HL-60 (cell line): ENCODE data around the gene PCDHGA10.
"Not testable (repeated sequence)": the region's sequence is repeated elsewhere in the genome, so short reads cannot be mapped to it uniquely, and the experiment has no call there.

ENCODE experiments used
- DNase-seq, 2 experiments: peaks; one replicate each; pipeline ENCODE4 v3.0.0-alpha.2; 2010 to 2020; ENCODE audit warnings: low read depth in 1 of 2, low spot score in 1 of 2
- H3K27ac ChIP-seq: fragments of 250-450 bp; sonication (Bioruptor Pico); replicated peaks from 2 replicates; pipeline ENCODE4 v1.5.1; 2020; ENCODE audit warnings: mild to moderate bottlenecking, moderate library complexity
- H3K27me3 ChIP-seq: fragments of 250-450 bp; sonication (Bioruptor Pico); 2 replicates; pipeline ENCODE4 v1.5.1; 2021; ENCODE audit warnings: mild to moderate bottlenecking, moderate library complexity; ENCODE audit not compliant: insufficient read depth, poor library complexity, severe bottlenecking
- H3K4me3 ChIP-seq: replicated peaks from 2 replicates; pipeline ENCODE4 v1.5.1; 2011; ENCODE audit warnings: mild to moderate bottlenecking, control low read depth, low read length; ENCODE audit not compliant: insufficient read depth
- GABPA ChIP-seq: IDR thresholded peaks from 2 replicates; pipeline ENCODE4 v1.6.1; 2012; ENCODE audit warnings: low read depth
- POLR2AphosphoS5 ChIP-seq: IDR thresholded peaks from 2 replicates; pipeline ENCODE4 v1.6.1; 2012; ENCODE audit warnings: low read depth
- REST ChIP-seq: IDR thresholded peaks from 2 replicates; pipeline ENCODE4 v1.6.1; 2012; ENCODE audit warnings: low read depth; ENCODE audit not compliant: insufficient replicate concordance
- SPI1 ChIP-seq: IDR thresholded peaks from 2 replicates; pipeline ENCODE4 v1.6.1; 2012; ENCODE audit warnings: low read depth, mild to moderate bottlenecking, borderline replicate concordance
- TF ChIP-seq, protein P1 (sequence below): IDR thresholded peaks from one replicate; pipeline ENCODE4 v1.5.1; 2011; ENCODE audit warnings: low read length, control low read depth, inconsistent platforms; ENCODE audit not compliant: insufficient read depth

Gene PCDHGA10

DNA sequence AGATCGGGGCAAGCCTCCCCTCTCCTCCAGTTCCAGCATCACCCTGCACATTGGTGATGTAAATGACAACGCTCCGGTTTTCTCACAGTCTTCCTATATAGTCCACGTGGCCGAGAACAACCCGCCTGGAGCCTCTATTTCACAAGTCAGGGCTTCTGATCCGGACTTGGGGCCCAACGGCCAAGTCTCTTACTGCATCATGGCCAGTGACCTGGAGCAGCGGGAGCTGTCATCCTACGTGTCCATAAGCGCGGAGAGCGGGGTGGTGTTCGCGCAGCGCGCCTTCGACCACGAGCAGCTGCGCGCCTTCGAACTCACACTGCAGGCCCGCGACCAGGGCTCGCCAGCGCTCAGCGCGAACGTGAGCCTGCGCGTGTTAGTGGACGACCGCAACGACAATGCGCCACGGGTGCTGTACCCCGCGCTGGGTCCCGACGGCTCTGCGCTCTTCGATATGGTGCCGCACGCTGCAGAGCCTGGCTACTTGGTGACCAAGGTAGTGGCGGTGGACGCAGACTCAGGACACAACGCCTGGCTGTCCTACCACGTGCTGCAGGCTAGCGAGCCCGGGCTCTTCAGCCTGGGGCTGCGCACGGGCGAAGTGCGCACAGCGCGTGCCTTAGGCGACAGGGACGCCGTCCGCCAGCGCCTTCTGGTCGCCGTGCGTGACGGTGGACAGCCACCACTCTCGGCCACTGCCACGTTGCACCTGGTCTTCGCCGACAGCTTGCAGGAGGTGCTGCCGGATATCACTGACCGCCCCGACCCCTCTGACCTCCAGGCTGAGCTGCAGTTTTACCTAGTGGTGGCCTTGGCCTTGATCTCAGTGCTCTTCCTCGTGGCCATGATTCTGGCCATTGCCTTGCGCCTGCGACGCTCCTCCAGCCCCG lies 23.4 kb upstream of the PCDHGA10 start:
- H3K27me3 ChIP-seq = no peaks in the 10 kb centered on the region
- no peak overlapping the region for H3K27ac ChIP-seq
- no peak overlapping the region for H3K4me3 ChIP-seq
- no peak for DNase-seq
- TF ChIP-seq, protein P1, sequence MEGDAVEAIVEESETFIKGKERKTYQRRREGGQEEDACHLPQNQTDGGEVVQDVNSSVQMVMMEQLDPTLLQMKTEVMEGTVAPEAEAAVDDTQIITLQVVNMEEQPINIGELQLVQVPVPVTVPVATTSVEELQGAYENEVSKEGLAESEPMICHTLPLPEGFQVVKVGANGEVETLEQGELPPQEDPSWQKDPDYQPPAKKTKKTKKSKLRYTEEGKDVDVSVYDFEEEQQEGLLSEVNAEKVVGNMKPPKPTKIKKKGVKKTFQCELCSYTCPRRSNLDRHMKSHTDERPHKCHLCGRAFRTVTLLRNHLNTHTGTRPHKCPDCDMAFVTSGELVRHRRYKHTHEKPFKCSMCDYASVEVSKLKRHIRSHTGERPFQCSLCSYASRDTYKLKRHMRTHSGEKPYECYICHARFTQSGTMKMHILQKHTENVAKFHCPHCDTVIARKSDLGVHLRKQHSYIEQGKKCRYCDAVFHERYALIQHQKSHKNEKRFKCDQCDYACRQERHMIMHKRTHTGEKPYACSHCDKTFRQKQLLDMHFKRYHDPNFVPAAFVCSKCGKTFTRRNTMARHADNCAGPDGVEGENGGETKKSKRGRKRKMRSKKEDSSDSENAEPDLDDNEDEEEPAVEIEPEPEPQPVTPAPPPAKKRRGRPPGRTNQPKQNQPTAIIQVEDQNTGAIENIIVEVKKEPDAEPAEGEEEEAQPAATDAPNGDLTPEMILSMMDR = no peak
- TF ChIP-seq GABPA (no peak), REST (no peak), SPI1 (no peak), POLR2AphosphoS5 (no peak)

DNA sequence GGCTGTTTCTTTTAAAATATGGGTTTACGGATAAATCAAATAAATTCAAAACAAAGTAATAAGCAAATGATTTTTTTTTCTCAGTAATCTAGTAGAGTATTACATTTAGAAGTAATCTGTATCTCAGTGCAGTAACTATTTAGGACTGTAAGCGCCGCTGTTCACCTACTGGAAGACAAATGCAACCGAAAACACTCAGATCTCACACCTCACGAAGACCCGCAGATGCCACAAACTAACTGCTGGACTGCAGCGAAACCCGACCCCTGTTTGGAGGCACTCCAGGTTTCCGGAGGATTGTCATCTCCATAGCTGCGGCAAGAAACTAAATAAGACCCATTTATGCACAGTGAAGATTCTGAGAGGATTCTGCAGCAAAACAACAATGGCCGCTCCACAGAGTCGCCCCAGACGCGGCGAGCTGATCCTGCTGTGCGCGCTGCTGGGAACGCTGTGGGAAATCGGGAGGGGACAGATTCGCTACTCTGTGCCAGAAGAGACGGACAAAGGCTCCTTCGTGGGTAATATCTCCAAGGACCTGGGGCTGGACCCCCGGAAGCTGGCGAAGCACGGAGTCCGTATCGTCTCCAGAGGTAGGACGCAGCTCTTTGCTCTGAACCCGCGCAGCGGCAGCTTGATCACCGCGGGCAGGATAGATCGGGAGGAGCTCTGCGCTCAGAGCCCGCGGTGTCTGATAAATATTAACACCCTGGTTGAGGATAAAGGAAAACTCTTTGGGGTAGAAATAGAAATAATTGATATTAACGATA lies 20.2 kb upstream of the PCDHGA10 start, which contains the start of gene PCDHGA8:
Gene PCDHGA8, plus strand, starts transcription at position 205 of the 770 bp plus-strand sequence. Its CDS starts 181 bp downstream, at position 386.
- Histone ChIP-seq H3K27ac (no peak within 1 kb of the TSS), H3K4me3 (no peak within 1 kb of the TSS), H3K27me3 (no peaks in the 10 kb centered on the region)
- no peak for DNase-seq
- TF ChIP-seq SPI1 = no peak
- TF ChIP-seq GABPA = no peak
- TF ChIP-seq, protein P1 = no peak
- no peak for TF ChIP-seq POLR2AphosphoS5
- no peak for TF ChIP-seq REST

GRCh38 chr5:141393267-141393666 lies 19.5 kb upstream of the PCDHGA10 start:
- H3K4me3 ChIP-seq = no peak overlapping the region
- DNase-seq = no peak
- H3K27me3 ChIP-seq = no peaks in the 10 kb centered on the region
- no peak overlapping the region for H3K27ac ChIP-seq
- TF ChIP-seq, protein P1 = no peak
- no peak for TF ChIP-seq GABPA
- TF ChIP-seq POLR2AphosphoS5 = no peak
- no peak for TF ChIP-seq REST
- no peak for TF ChIP-seq SPI1

DNA sequence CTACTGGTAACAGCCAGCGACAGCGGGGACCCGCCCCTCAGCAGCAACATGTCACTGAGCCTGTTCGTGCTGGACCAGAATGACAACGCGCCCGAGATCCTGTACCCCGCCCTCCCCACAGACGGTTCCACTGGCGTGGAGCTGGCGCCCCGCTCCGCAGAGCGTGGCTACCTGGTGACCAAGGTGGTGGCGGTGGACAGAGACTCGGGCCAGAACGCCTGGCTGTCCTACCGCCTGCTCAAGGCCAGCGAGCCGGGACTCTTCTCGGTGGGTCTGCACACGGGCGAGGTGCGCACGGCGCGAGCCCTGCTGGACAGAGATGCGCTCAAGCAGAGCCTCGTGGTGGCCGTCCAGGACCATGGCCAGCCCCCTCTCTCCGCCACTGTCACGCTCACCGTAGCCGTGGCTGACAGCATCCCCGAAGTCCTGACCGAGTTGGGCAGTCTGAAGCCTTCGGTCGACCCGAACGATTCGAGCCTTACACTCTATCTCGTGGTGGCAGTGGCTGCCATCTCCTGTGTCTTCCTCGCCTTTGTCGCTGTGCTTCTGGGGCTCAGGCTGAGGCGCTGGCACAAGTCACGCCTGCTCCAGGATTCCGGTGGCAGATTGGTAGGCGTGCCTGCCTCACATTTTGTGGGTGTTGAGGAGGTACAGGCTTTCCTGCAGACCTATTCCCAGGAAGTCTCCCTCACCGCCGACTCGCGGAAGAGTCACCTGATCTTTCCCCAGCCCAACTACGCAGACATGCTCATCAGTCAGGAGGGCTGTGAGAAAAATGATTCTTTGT lies 18.2 kb upstream of the PCDHGA10 start:
- H3K4me3 ChIP-seq, H3K27me3 ChIP-seq, DNase-seq, H3K27ac ChIP-seq: not testable (repeated sequence)
